AG10803 (cell line): ENCODE data around the gene CD3G.
"Not testable (repeated sequence)": the region's sequence is repeated elsewhere in the genome, so short reads cannot be mapped to it uniquely, and the experiment has no call there.

ENCODE experiments used
- DNase-seq: peaks from one replicate; pipeline ENCODE4 v3.0.0; 2010; ENCODE audit warnings: low read depth
- H3K4me3 ChIP-seq: 2 replicates; pipeline ENCODE4 v1.5.1; 2011; ENCODE audit warnings: mild to moderate bottlenecking, low read length, control low read depth
- TF ChIP-seq, protein P1 (sequence below): conservative IDR thresholded peaks from 2 replicates; pipeline ENCODE4 v1.5.1; 2011; ENCODE audit warnings: mild to moderate bottlenecking, low read length, control low read depth, inconsistent platforms

Gene CD3G

DNA sequence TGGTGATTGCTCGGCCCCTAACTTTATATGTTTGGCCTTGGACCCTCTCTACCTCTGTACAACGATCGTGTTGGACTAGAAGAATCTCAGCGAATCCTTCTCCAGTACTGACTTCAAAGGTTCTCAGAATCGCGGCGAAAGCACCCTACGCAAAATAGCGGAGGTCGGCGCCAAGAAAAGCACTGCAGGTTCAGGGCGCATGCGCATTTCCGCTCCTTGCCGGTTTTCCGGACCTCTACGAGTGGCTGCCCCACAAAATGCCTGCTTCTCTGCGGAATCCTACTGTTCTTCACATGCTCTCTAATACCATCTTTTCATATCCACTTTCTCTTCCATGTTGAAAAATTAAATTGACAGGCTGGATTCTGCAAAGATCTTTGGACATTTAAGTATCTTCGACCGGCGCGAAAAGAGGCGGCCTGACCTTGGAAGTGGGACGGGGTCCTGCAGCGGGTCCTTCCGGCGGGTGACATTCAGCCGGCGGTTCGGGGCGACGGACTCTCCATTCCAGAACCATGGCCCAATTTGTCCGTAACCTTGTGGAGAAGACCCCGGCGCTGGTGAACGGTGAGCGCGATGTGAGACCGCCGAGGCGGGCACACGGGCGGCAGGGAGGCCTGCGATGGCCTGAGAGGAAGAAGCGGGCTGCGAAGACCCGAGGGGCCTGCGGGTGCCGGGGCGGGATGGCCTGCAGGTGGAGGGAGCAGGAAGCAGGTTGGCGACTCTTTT, 57.2 kb downstream of the CD3G start, which contains the start of gene ATP5MG:
Gene ATP5MG, plus strand, starts transcription at position 456 of the 729 bp plus-strand sequence. Its CDS starts 60 bp downstream, at position 516.
- peak within 1 kb of the TSS; percentile 93 for H3K4me3 ChIP-seq
- DNase-seq, result peak; percentile 82
- TF ChIP-seq, protein P1, sequence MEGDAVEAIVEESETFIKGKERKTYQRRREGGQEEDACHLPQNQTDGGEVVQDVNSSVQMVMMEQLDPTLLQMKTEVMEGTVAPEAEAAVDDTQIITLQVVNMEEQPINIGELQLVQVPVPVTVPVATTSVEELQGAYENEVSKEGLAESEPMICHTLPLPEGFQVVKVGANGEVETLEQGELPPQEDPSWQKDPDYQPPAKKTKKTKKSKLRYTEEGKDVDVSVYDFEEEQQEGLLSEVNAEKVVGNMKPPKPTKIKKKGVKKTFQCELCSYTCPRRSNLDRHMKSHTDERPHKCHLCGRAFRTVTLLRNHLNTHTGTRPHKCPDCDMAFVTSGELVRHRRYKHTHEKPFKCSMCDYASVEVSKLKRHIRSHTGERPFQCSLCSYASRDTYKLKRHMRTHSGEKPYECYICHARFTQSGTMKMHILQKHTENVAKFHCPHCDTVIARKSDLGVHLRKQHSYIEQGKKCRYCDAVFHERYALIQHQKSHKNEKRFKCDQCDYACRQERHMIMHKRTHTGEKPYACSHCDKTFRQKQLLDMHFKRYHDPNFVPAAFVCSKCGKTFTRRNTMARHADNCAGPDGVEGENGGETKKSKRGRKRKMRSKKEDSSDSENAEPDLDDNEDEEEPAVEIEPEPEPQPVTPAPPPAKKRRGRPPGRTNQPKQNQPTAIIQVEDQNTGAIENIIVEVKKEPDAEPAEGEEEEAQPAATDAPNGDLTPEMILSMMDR, result 0 out of 2 replicates have a peak, but pooled peaks have one; percentile 11

DNA sequence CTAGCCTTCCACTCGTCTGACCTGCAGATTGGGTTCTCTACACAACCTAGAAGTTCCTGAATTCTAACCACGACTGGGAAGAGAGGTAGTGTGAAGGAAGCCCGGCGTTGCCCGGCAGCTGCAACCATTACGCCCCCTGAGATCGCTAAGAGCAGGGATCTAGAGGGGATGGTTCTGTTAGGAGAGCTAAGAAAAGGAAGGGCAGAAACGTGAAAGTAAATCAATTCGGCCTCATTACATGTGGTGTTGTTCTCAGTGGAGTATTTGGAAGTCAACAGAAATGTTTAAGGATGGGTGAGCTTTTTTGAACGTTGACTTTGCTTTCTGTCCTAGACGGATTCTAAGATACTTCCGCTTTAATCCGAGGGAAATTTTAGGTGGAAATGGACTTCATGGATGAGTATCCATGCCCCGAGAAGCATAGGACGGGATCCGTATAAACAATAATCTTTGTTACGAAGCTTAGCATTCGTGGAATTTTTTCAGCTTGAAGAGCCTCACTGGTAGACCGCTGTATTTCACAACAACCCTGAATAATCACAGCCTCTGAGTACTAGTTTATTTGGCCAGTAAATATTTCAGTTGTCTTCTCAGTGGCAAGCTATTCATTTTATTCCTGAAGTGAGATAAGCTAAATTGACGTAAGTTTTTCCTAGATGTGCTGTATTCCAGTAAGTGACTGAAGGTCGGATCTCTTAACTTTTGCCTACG, 57.9 kb downstream of the CD3G start:
- peak overlapping the region; percentile 93 for H3K4me3 ChIP-seq
- TF ChIP-seq, protein P1, result no peak; the same call in 1 of the 2 replicates
- peak; percentile 89 for DNase-seq

DNA sequence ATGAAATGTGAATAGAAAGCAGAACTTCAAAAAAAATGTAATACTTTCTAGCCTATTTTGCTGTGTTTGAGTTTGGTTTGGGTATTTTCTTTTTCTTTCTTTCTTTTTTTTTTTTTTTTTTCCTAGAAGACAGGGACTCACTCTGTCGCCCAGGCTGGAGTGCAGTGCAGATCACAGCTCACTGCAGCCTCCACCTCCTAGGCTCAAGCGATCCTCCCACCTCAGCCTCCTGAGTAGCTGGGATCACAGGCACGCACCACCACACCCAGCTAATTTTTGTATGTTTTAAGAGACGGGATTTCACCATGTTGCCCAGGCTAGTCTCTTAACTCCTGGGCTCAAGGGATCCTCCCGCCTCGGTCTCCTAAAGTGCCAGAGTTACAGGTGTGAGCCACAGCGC, 58.5 kb downstream of the CD3G start:
- DNase-seq, result not testable (repeated sequence)
- peak overlapping the region; percentile 93 for H3K4me3 ChIP-seq
